Fibroblast of pulmonary artery (primary cell): Measurements from ENCODE around the gene VDR.

Source experiments
- DNase-seq: peaks from one replicate; pipeline ENCODE4 v3.0.0-alpha.2; 2010; ENCODE audit warnings: low read depth
- H3K4me3 ChIP-seq: replicated peaks from 2 replicates; pipeline ENCODE4 v1.5.1; 2011; ENCODE audit warnings: low read depth, mild to moderate bottlenecking, control low read depth, low read length, moderate library complexity
- CTCF ChIP-seq: IDR thresholded peaks from 2 replicates; pipeline ENCODE4 v1.5.1; 2011; ENCODE audit warnings: mild to moderate bottlenecking, control low read depth, low read length, inconsistent platforms; ENCODE audit errors: missing control alignments

Gene VDR

GRCh38 chr12:47851303-47851952 is 53.4 kb downstream of the VDR start:
- H3K4me3 ChIP-seq = no peak overlapping the region
- TF ChIP-seq CTCF = no peak
- DNase-seq = no peak

DNA sequence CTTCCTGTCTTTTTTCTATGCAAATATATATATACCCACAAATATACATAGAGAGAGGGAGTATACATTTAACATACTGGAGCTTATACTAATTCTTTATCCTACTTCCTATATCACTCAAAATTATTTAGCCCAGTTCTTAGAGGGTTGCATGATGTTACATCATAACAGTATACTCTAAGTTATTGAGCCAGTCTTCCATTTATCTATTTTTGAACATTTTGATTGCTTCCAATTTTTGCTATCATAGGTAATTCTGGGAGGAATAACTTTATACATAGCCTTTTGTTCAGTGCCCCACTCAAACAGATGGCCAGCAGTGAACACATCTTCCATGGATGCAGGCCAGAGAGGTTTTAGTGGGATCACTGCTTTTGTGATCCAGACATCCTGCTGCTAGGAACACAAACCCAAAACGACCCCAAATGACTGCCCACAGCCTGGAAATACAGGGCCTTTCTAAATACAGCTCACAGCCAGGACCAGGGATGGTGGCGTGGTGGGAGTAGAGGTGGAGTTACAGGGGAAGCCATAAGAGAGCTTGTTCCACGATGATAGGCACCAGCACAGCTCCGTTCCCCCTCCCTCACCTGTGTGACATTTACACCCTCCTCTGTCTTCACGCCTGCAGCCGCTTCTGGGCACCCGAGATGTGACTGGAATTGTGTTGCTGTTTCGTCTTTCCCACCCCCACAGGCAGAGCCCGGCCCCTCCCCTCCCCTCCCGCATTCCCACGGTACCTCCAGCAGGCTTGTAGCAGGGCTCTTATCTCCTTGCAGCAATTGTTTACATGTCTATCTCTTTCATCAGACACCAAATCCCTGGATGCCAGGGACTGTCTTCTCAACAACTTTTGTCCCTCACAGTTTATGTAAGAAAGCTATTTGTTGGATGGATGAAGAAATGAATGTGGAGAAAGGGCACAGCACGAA is 54.4 kb downstream of the VDR start:
- DNase-seq = no peak
- TF ChIP-seq CTCF = no peak
- H3K4me3 ChIP-seq = no peak overlapping the region

- no peak overlapping the region for H3K4me3 ChIP-seq
- TF ChIP-seq CTCF = no peak
- DNase-seq = no peak
Measured at GRCh38 chr12:47849261-47849660, 55.5 kb downstream of the VDR start.

DNA sequence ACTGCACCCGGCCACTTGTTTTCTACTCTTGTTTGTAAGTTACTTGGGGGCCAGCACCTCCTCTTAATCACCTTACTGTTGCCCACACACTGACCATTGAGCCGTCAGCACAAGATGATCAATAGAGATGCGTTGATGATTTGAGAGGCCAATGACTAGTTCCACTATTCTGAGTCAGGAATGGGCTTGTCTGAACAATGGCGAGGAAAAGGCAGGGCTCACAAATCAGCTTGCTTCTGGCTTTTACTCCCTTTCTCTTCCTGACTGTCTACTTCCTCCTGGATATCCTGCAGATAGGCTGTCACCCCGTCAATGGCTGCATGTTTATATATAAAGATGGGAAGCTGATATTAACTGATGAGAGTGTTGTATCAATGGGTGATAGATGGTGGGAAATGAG is 55.9 kb downstream of the VDR start:
- no peak overlapping the region for H3K4me3 ChIP-seq
- TF ChIP-seq CTCF = no peak
- no peak for DNase-seq

GRCh38 chr12:47846294-47846996 is 58.3 kb downstream of the VDR start:
- TF ChIP-seq CTCF = no peak
- DNase-seq = no peak
- no peak overlapping the region for H3K4me3 ChIP-seq

DNA sequence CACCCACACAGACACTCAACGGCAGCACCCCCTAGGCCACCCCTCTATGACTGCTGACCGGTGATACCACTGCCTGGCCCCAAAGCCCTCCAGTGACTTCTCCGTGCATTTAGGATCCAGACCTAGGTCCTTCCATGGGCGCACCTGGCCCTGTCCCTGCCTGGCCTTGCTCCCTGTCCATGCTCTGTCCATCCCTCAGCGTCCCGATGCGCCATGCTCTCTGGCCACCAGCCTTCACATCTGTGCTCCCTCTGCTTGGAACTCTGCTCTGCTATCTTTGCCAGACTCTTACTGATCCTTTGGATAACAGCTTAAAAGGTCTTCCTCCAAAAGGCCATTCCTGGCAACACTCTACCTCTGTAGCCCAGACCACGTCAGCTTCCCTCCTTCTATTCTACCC is 59.7 kb downstream of the VDR start:
- DNase-seq = no peak
- no peak for TF ChIP-seq CTCF
- no peak overlapping the region for H3K4me3 ChIP-seq
